GM23338 (cell line): ENCODE data around the gene ORAI3. TPM values are rescaled to one million over a fixed set of nuclear protein-coding genes. Genes with fewer than 3 reads are reported as not detected.

Experiments used
- ATAC-seq: fragments of 200-7000 bp; cut with Tn5 transposase; 3 replicates; pipeline ENCODE4 v1.9.1; 2020
- DNase-seq: peaks from one replicate; pipeline ENCODE4 v3.0.0-alpha.2; 2015; ENCODE audit warnings: low spot score
- H2AFZ ChIP-seq: fragments of 200-600 bp; sonication (generic); 2 replicates; pipeline ENCODE4 v1.8.0; 2016; ENCODE audit warnings: antibody characterized with exemption, mild to moderate bottlenecking, moderate library complexity
- H3F3A ChIP-seq: fragments of 200-600 bp; sonication (generic); replicated peaks from 2 replicates; pipeline ENCODE4 v1.8.0; 2017; ENCODE audit warnings: antibody characterized with exemption, mixed run types, low read depth
- H3K27ac ChIP-seq: fragments of 200-600 bp; sonication (generic); 2 replicates; pipeline ENCODE4 v1.6.1; 2016; ENCODE audit warnings: low read depth
- H3K27me3 ChIP-seq: fragments of 200-600 bp; sonication (generic); 2 replicates; pipeline ENCODE4 v1.8.0; 2016; ENCODE audit warnings: mild to moderate bottlenecking, mixed run types, moderate library complexity; ENCODE audit not compliant: insufficient read depth
- H3K36me3 ChIP-seq: fragments of 200-600 bp; sonication (generic); 2 replicates; pipeline ENCODE4 v1.8.0; 2016; ENCODE audit warnings: mild to moderate bottlenecking; ENCODE audit not compliant: insufficient read depth
- H3K4me1 ChIP-seq: fragments of 200-600 bp; sonication (generic); 2 replicates; pipeline ENCODE4 v1.8.0; 2016; ENCODE audit warnings: mild to moderate bottlenecking, moderate library complexity; ENCODE audit not compliant: insufficient read depth
- H3K4me2 ChIP-seq: fragments of 200-600 bp; sonication (generic); 2 replicates; pipeline ENCODE4 v1.7.1; 2017; ENCODE audit warnings: mixed run types
- H3K4me3 ChIP-seq: fragments of 200-600 bp; sonication (generic); 2 replicates; pipeline ENCODE4 v1.6.1; 2016; ENCODE audit warnings: mixed run types
- H3K79me2 ChIP-seq: fragments of 200-600 bp; sonication (generic); replicated peaks from 2 replicates; pipeline ENCODE4 v1.8.0; 2017; ENCODE audit warnings: mild to moderate bottlenecking; ENCODE audit not compliant: insufficient read depth
- H3K9me2 ChIP-seq: fragments of 200-600 bp; sonication (generic); 2 replicates; pipeline ENCODE4 v1.8.0; 2017; ENCODE audit not compliant: insufficient read depth
- H4K20me1 ChIP-seq: fragments of 200-600 bp; sonication (generic); replicated peaks from 2 replicates; pipeline ENCODE4 v1.8.0; 2017; ENCODE audit warnings: mild to moderate bottlenecking; ENCODE audit not compliant: insufficient read depth
- H3K27ac Mint-ChIP-seq: 2 replicates; pipeline ENCODE4 v1.8.0; 2020; ENCODE audit warnings: inconsistent platforms, mild to moderate bottlenecking, moderate library complexity, mixed read lengths
- H3K27me3 Mint-ChIP-seq: 3 replicates; pipeline ENCODE4 v1.8.0; 2022; ENCODE audit warnings: low read depth, mild to moderate bottlenecking, moderate library complexity, mixed read lengths, inconsistent platforms; ENCODE audit not compliant: insufficient read depth, poor library complexity
- H3K36me3 Mint-ChIP-seq: 3 replicates; pipeline ENCODE4 v1.8.0; 2021; ENCODE audit warnings: low read depth, mild to moderate bottlenecking, inconsistent platforms, moderate library complexity, mixed read lengths
- H3K4me1 Mint-ChIP-seq: 3 replicates; pipeline ENCODE4 v1.8.0; 2020; ENCODE audit warnings: mild to moderate bottlenecking, inconsistent platforms, mixed read lengths
- H3K4me3 Mint-ChIP-seq: 3 replicates; pipeline ENCODE4 v1.8.0; 2021; ENCODE audit warnings: moderate library complexity, mild to moderate bottlenecking, inconsistent platforms, mixed read lengths
- H3K9me3 Mint-ChIP-seq: 3 replicates; pipeline ENCODE4 v1.8.0; 2020; ENCODE audit warnings: moderate library complexity, mild to moderate bottlenecking, inconsistent platforms, mixed read lengths
- CREB1 ChIP-seq: fragments of 250-450 bp; sonication (Bioruptor Pico); IDR thresholded peaks from 2 replicates; pipeline ENCODE4 v1.5.0; 2020; ENCODE audit warnings: low read depth, mild to moderate bottlenecking, moderate library complexity
- CTCF ChIP-seq, 2 experiments: fragments of 200-600 bp in 1 of 2; sonication (generic) in 1 of 2; conservative IDR thresholded peaks; 2 replicates each; pipeline versions ENCODE4 v1.5.1 to v1.6.1; 2016 to 2017; ENCODE audit warnings: antibody characterized with exemption in 2 of 2, low read depth in 2 of 2, mild to moderate bottlenecking in 2 of 2, moderate library complexity in 1 of 2
- ETS1 ChIP-seq: IDR thresholded peaks from 2 replicates; pipeline ENCODE4 v1.6.1; 2016; ENCODE audit warnings: antibody characterized with exemption
- EZH2 ChIP-seq: fragments of 200-600 bp; sonication (generic); IDR thresholded peaks from one replicate; pipeline ENCODE4 v1.8.0; 2017; ENCODE audit warnings: antibody characterized with exemption, mild to moderate bottlenecking, low read depth; ENCODE audit not compliant: unreplicated experiment
- EZH2phosphoT487 ChIP-seq: fragments of 200-600 bp; sonication (generic); IDR thresholded peaks from one replicate; pipeline ENCODE4 v1.8.1; 2018; ENCODE audit warnings: antibody characterized with exemption; ENCODE audit not compliant: unreplicated experiment
- JUNB ChIP-seq: IDR thresholded peaks from one replicate; pipeline ENCODE4 v1.6.1; 2016; ENCODE audit warnings: antibody characterized with exemption; ENCODE audit not compliant: unreplicated experiment
- NANOG ChIP-seq: IDR thresholded peaks from 2 replicates; pipeline ENCODE4 v1.6.1; 2016; ENCODE audit warnings: antibody characterized with exemption, borderline replicate concordance
- POLR2AphosphoS5 ChIP-seq: IDR thresholded peaks from 2 replicates; pipeline ENCODE4 v1.6.1; 2016; ENCODE audit warnings: antibody characterized with exemption, low read depth
- REST ChIP-seq: IDR thresholded peaks from one replicate; pipeline ENCODE4 v1.6.1; 2018; ENCODE audit warnings: antibody characterized with exemption; ENCODE audit not compliant: unreplicated experiment
- STAT1 ChIP-seq: IDR thresholded peaks from one replicate; pipeline ENCODE4 v1.6.1; 2016; ENCODE audit warnings: antibody characterized with exemption; ENCODE audit not compliant: unreplicated experiment
- ZNF114 ChIP-seq: fragments of 250-450 bp; sonication (Bioruptor Pico); IDR thresholded peaks from 2 replicates; pipeline ENCODE4 v1.5.0; 2020; ENCODE audit warnings: mild to moderate bottlenecking, moderate library complexity
- ZNF331 ChIP-seq: fragments of 250-450 bp; sonication (Bioruptor Pico); IDR thresholded peaks from 2 replicates; pipeline ENCODE4 v1.5.0; 2020; ENCODE audit warnings: low read depth, mild to moderate bottlenecking, moderate library complexity
- ZNF462 ChIP-seq: fragments of 250-450 bp; sonication (Bioruptor Pico); IDR thresholded peaks from 2 replicates; pipeline ENCODE4 v1.5.0; 2020; ENCODE audit warnings: mild to moderate bottlenecking, moderate library complexity
- polyA plus RNA-seq: library from polyadenylated mRNA; unstranded; fragments of >200 nt; fragmentation: Nextera tagmentation; extraction: Ambion mirVana; gene quantifications from 2 replicates; pipeline ENCODE4 v1.2.1, GENCODE V29; 2016
- total RNA-seq: library from RNA; depleted of rRNA; stranded (reverse); fragments of >200 nt; shearing (Covaris generic); gene quantifications from 2 replicates; pipeline ENCODE4 v1.2.3, GENCODE V29; 2014

Gene ORAI3
- total and polyA plus RNA-seq, 2 experiments from 2014 or later, result 6.9 to 15.9 TPM

GRCh38 chr16:30922960-30923535 is 25.8 kb upstream of the ORAI3 start:
- Mint-ChIP-seq H3K27ac (peak overlapping the region; percentile 100), H3K9me3 (no peaks in the 10 kb centered on the region), H3K27me3 (peaks cover 17% of the 10 kb centered on the region), H3K4me1 (peaks cover 11% of the 10 kb centered on the region), H3K4me3 (peak overlapping the region; percentile 99), H3K36me3 (peaks cover 6% of the 10 kb centered on the region)
- DNase-seq (peak; percentile 100), ATAC-seq (peak; percentile 51)
- peaks cover 10% of the 10 kb centered on the region; the same call in 1 of the 2 replicates for H3F3A ChIP-seq
- H3K36me3 ChIP-seq, result no peaks in the 10 kb centered on the region; the same call in 1 of the 2 replicates
- TF ChIP-seq ZNF331 (CRISPR knock-in tag), result no peak
- no peak for TF ChIP-seq JUNB
- no peak for TF ChIP-seq STAT1
- no peak for TF ChIP-seq NANOG
- no peak for TF ChIP-seq EZH2
- TF ChIP-seq REST, result no peak
- no peak; the same call in none of the 2 replicates for TF ChIP-seq CREB1 (CRISPR knock-in tag)
- peak; percentile 39; the same call in 1 of the 2 replicates for TF ChIP-seq POLR2AphosphoS5
- no peak for TF ChIP-seq ZNF114 (CRISPR knock-in tag)
- no peak for TF ChIP-seq EZH2phosphoT487
- no peak for TF ChIP-seq CTCF (conservative IDR thresholded peaks at IDR 0.05; ENCODE audit: low read depth in 2 of 2)
- peak; percentile 98 for TF ChIP-seq ETS1
- TF ChIP-seq ZNF462 (CRISPR knock-in tag), result no peak
- H3K27me3 ChIP-seq, result no peaks in the 10 kb centered on the region
- peak overlapping the region; percentile 98 for H3K27ac ChIP-seq
- H3K4me1 ChIP-seq, result peaks cover 9% of the 10 kb centered on the region; the same call in 1 of the 2 replicates
- peaks cover 18% of the 10 kb centered on the region for H3K79me2 ChIP-seq
- H4K20me1 ChIP-seq, result peaks cover 4% of the 10 kb centered on the region; the same call in 1 of the 2 replicates
- H3K4me2 ChIP-seq, result peak overlapping the region; percentile 55
- no peak overlapping the region for H2AFZ ChIP-seq
- no peaks in the 10 kb centered on the region for H3K9me2 ChIP-seq
- H3K4me3 ChIP-seq, result peak overlapping the region; percentile 62
